Loucy (cell line): ENCODE results near the gene RALA.

ENCODE experiments used
- H2AFZ ChIP-seq: fragments of 200-600 bp; sonication (generic); 2 replicates; pipeline ENCODE4 v1.6.0; 2016; ENCODE audit warnings: antibody characterized with exemption, mild to moderate bottlenecking, low read length, moderate library complexity
- H3F3A ChIP-seq: fragments of 200-600 bp; 2 replicates; pipeline ENCODE4 v1.6.0; 2016; ENCODE audit warnings: antibody characterized with exemption, low read depth, mild to moderate bottlenecking
- H3K27me3 ChIP-seq: fragments of 200-600 bp; sonication (generic); 2 replicates; pipeline ENCODE4 v1.6.1; 2014; ENCODE audit warnings: low read length, mild to moderate bottlenecking; ENCODE audit not compliant: insufficient read depth, poor library complexity, severe bottlenecking
- H3K36me3 ChIP-seq: fragments of 200-600 bp; sonication (generic); 2 replicates; pipeline ENCODE4 v1.6.1; 2016; ENCODE audit warnings: low read length; ENCODE audit not compliant: insufficient read depth
- H3K4me1 ChIP-seq: fragments of 200-600 bp; sonication (generic); 2 replicates; pipeline ENCODE4 v1.5.1; 2014; ENCODE audit warnings: low read length, mild to moderate bottlenecking; ENCODE audit not compliant: insufficient read depth, poor library complexity, severe bottlenecking
- H3K4me2 ChIP-seq: fragments of 200-600 bp; sonication (generic); 2 replicates; pipeline ENCODE4 v1.6.0; 2014; ENCODE audit warnings: antibody characterized with exemption, low read length, low read depth, mild to moderate bottlenecking; ENCODE audit not compliant: poor library complexity, severe bottlenecking
- H3K4me3 ChIP-seq: fragments of 200-600 bp; sonication (generic); 2 replicates; pipeline ENCODE4 v1.5.1; 2014; ENCODE audit warnings: low read length, mild to moderate bottlenecking, mixed read lengths; ENCODE audit not compliant: poor library complexity, severe bottlenecking
- H3K79me2 ChIP-seq: fragments of 200-600 bp; sonication (generic); 2 replicates; pipeline ENCODE4 v1.6.1; 2014; ENCODE audit warnings: low read length; ENCODE audit not compliant: insufficient read depth
- H3K9ac ChIP-seq: fragments of 200-600 bp; sonication (generic); 2 replicates; pipeline ENCODE4 v1.6.0; 2014; ENCODE audit warnings: mild to moderate bottlenecking, low read depth, low read length, moderate library complexity; ENCODE audit not compliant: poor library complexity, severe bottlenecking
- H3K9me2 ChIP-seq: fragments of 200-600 bp; sonication (generic); replicated peaks from 2 replicates; pipeline ENCODE4 v1.6.1; 2016; ENCODE audit warnings: low read depth, low read length, mixed read lengths
- H3K9me3 ChIP-seq: fragments of 200-600 bp; sonication (generic); 2 replicates; pipeline ENCODE4 v1.6.1; 2014; ENCODE audit warnings: mild to moderate bottlenecking, antibody characterized with exemption, low read length, low read depth; ENCODE audit not compliant: insufficient read depth
- H4K20me1 ChIP-seq: fragments of 200-600 bp; sonication (generic); 2 replicates; pipeline ENCODE4 v1.6.0; 2014; ENCODE audit warnings: antibody characterized with exemption, low read length, mild to moderate bottlenecking; ENCODE audit not compliant: insufficient read depth, poor library complexity, severe bottlenecking
- EZH2phosphoT487 ChIP-seq: fragments of 200-600 bp; IDR thresholded peaks from 2 replicates; pipeline ENCODE4 v1.6.1; 2018; ENCODE audit warnings: antibody characterized with exemption, mild to moderate bottlenecking, moderate library complexity, borderline replicate concordance
- TF ChIP-seq, protein P1 (sequence below): fragments of 200-600 bp; sonication (generic); conservative IDR thresholded peaks from 2 replicates; pipeline ENCODE4 v1.5.1; 2014; ENCODE audit warnings: mild to moderate bottlenecking, antibody characterized with exemption, low read length

The RALA gene

DNA sequence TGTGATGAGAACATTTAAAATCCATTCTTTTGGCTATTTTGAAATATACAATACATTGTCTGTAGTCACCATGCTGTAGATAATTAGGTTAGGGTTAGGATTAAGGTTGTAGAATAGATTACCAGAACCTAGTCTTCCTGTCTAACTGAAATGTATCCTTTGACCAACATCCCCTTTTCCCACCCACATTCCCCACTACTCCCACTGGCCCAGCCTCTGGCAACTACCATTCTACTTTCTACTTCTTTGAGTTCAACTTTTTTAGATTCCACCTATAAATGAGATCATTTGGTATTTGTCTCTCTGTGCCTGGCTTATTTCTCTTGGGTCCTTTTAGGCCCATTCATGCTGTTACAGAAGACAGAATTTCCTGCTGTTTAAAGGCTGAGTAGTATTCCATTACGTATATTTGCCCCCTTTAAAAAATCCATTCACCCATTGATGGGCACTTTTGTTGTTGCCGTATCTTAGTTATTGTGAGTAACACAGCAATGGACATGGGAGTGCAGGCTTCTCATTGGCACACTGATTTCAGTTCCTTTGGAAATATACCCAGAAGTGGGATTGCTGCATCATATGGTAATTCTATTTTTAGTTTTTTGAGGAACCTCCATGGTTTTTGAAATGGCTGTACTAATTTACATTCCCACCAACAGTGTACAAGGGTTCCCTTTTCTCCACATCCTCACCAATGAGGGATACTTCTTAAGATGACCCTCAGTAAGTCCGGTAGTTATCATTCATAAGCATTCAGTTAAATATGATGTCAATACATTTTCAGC is 104.0 kb downstream of the RALA start:
- H3K4me1 ChIP-seq: peaks cover 2% of the 10 kb centered on the region
- no peaks in the 10 kb centered on the region for H4K20me1 ChIP-seq
- no peaks in the 10 kb centered on the region for H3F3A ChIP-seq
- H3K36me3 ChIP-seq: no peaks in the 10 kb centered on the region
- H3K4me2 ChIP-seq: no peak overlapping the region
- H3K27me3 ChIP-seq: no peaks in the 10 kb centered on the region
- no peak overlapping the region for H3K4me3 ChIP-seq
- no peak overlapping the region for H2AFZ ChIP-seq
- TF ChIP-seq, protein P1, sequence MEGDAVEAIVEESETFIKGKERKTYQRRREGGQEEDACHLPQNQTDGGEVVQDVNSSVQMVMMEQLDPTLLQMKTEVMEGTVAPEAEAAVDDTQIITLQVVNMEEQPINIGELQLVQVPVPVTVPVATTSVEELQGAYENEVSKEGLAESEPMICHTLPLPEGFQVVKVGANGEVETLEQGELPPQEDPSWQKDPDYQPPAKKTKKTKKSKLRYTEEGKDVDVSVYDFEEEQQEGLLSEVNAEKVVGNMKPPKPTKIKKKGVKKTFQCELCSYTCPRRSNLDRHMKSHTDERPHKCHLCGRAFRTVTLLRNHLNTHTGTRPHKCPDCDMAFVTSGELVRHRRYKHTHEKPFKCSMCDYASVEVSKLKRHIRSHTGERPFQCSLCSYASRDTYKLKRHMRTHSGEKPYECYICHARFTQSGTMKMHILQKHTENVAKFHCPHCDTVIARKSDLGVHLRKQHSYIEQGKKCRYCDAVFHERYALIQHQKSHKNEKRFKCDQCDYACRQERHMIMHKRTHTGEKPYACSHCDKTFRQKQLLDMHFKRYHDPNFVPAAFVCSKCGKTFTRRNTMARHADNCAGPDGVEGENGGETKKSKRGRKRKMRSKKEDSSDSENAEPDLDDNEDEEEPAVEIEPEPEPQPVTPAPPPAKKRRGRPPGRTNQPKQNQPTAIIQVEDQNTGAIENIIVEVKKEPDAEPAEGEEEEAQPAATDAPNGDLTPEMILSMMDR: no peak
- no peak for TF ChIP-seq EZH2phosphoT487
- H3K9me3 ChIP-seq: no peaks in the 10 kb centered on the region
- H3K9ac ChIP-seq: no peak overlapping the region
- H3K9me2 ChIP-seq: no peaks in the 10 kb centered on the region
- no peaks in the 10 kb centered on the region for H3K79me2 ChIP-seq

GRCh38 chr7:39732837-39733804 is 109.7 kb downstream of the RALA start:
- H2AFZ ChIP-seq: peak overlapping the region; percentile 80
- peak overlapping the region; percentile 83 for H3K9ac ChIP-seq
- no peaks in the 10 kb centered on the region for H3K9me2 ChIP-seq
- H3K36me3 ChIP-seq: no peaks in the 10 kb centered on the region
- H3K4me2 ChIP-seq: peak overlapping the region; percentile 100
- H3F3A ChIP-seq: no peaks in the 10 kb centered on the region
- no peaks in the 10 kb centered on the region for H4K20me1 ChIP-seq
- H3K27me3 ChIP-seq: no peaks in the 10 kb centered on the region
- TF ChIP-seq, protein P1: no peak
- TF ChIP-seq EZH2phosphoT487: no peak
- peaks cover 42% of the 10 kb centered on the region for H3K4me1 ChIP-seq
- no peaks in the 10 kb centered on the region for H3K9me3 ChIP-seq
- peaks cover 33% of the 10 kb centered on the region for H3K79me2 ChIP-seq
- H3K4me3 ChIP-seq: peak overlapping the region; percentile 85

DNA sequence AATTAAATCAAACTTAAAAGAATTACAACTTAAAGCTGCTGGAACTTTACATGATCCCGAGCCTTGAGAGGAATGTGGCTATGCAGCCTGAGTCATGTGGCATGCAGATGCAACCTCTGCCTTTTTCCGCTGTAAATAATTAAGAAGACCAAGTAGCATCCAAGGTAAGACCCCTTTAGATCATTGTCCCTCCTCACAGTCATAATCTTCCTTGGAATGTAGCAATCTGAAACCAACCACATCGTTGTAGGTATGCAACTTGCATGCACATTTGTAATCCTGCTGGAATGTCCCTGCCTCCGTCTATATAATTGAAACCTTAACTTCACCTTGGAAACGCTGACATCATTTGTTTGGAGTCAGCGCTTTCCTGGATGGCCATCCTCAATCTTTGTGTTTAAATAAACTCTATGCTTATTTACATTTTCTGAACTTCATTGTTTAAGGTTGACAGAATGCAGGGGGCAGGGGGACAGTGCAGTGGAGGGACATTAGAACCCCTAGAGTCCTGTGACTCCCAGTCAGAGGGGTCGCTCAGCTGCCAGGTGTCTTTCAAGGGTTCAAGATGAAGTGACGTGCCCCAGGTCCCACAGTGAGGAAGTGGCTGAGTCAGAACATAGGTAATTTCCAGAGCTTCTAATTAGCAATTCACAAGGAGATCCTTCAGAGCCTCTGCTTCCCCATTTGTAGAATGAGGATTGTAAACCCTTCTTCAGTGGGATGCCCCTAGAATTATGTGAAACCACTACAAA is 110.7 kb downstream of the RALA start:
- Histone ChIP-seq H3K4me2 (peak overlapping the region; percentile 100), H3K4me3 (peak overlapping the region; percentile 85), H3K27me3 (no peaks in the 10 kb centered on the region), H3K36me3 (no peaks in the 10 kb centered on the region), H3K4me1 (peaks cover 42% of the 10 kb centered on the region), H3K79me2 (peaks cover 33% of the 10 kb centered on the region), H3K9me3 (no peaks in the 10 kb centered on the region), H3K9ac (peak overlapping the region; percentile 83), H3F3A (no peaks in the 10 kb centered on the region), H3K9me2 (no peaks in the 10 kb centered on the region), H2AFZ (peak overlapping the region; percentile 80), H4K20me1 (no peaks in the 10 kb centered on the region)
- TF ChIP-seq, protein P1: no peak
- no peak for TF ChIP-seq EZH2phosphoT487
